Neural cell (in vitro differentiated cells): ENCODE results near the gene FRMPD4.

Experiments
- CTCF ChIP-seq: fragments of 450-650 bp; IDR thresholded peaks from 2 replicates; pipeline ENCODE4 v1.5.1; 2014; ENCODE audit warnings: antibody characterized with exemption, mild to moderate bottlenecking, moderate library complexity; ENCODE audit not compliant: poor library complexity, severe bottlenecking
- EZH2 ChIP-seq: fragments of 200-600, 300-800 bp; shearing (Covaris generic), sonication (generic); IDR thresholded peaks from 2 replicates; pipeline ENCODE4 v1.6.1; 2014; ENCODE audit warnings: antibody characterized with exemption, low read length, borderline replicate concordance, mild to moderate bottlenecking; ENCODE audit not compliant: insufficient read depth, poor library complexity, severe bottlenecking
- MXI1 ChIP-seq: fragments of 450-650 bp; conservative IDR thresholded peaks from 2 replicates; pipeline ENCODE4 v1.6.1; 2014; ENCODE audit warnings: antibody characterized with exemption, mild to moderate bottlenecking; ENCODE audit not compliant: poor library complexity, severe bottlenecking
- POLR2AphosphoS5 ChIP-seq: IDR thresholded peaks from 2 replicates; pipeline ENCODE4 v1.6.1; 2012
- REST ChIP-seq: IDR thresholded peaks from 2 replicates; pipeline ENCODE4 v1.6.1; 2012; ENCODE audit warnings: borderline replicate concordance

GRCh38 chrX:12719837-12720236, 581.6 kb downstream of the FRMPD4 start:
- TF ChIP-seq CTCF (no peak), MXI1 (no peak), POLR2AphosphoS5 (no peak), EZH2 (no peak), REST (no peak)
